Neural progenitor cell (in vitro differentiated cells): ENCODE data around the gene BEND7. TPM values are rescaled to one million over a fixed set of nuclear protein-coding genes. Genes with fewer than 3 reads are reported as not detected.

ENCODE experiments used
- DNase-seq: peaks from one replicate; pipeline ENCODE4 v3.0.0-alpha.2; 2016; ENCODE audit warnings: low spot score
- H2AFZ ChIP-seq: fragments of 200-600 bp; sonication (generic); replicated peaks from 2 replicates; pipeline ENCODE4 v1.6.1; 2016; ENCODE audit warnings: antibody characterized with exemption
- H3F3A ChIP-seq: fragments of 200-600 bp; sonication (generic); 2 replicates; pipeline ENCODE4 v1.6.1; 2016; ENCODE audit warnings: antibody characterized with exemption, low read depth
- H3K27ac ChIP-seq: fragments of 200-600 bp; sonication (generic); 2 replicates; pipeline ENCODE4 v1.5.1; 2016; ENCODE audit warnings: mild to moderate bottlenecking
- H3K27me3 ChIP-seq: fragments of 200-600 bp; sonication (generic); 2 replicates; pipeline ENCODE4 v1.6.1; 2016; ENCODE audit warnings: mild to moderate bottlenecking, moderate library complexity
- H3K36me3 ChIP-seq: fragments of 200-600 bp; sonication (generic); 2 replicates; pipeline ENCODE4 v1.5.1; 2016
- H3K4me1 ChIP-seq: fragments of 200-600 bp; sonication (generic); 2 replicates; pipeline ENCODE4 v1.6.1; 2016; ENCODE audit warnings: mixed run types
- H3K4me2 ChIP-seq: fragments of 200-600 bp; sonication (generic); 2 replicates; pipeline ENCODE4 v1.6.1; 2016
- H3K4me3 ChIP-seq: fragments of 200-600 bp; sonication (generic); 2 replicates; pipeline ENCODE4 v1.5.1; 2016
- H3K79me2 ChIP-seq: fragments of 200-600 bp; sonication (generic); 2 replicates; pipeline ENCODE4 v1.6.1; 2016; ENCODE audit warnings: low read depth
- H3K9ac ChIP-seq: fragments of 200-600 bp; sonication (generic); 2 replicates; pipeline ENCODE4 v1.6.1; 2016
- H3K9me3 ChIP-seq: fragments of 200-600 bp; sonication (generic); 2 replicates; pipeline ENCODE4 v1.5.1; 2016; ENCODE audit warnings: low read depth
- H4K20me1 ChIP-seq: fragments of 200-600 bp; sonication (generic); 2 replicates; pipeline ENCODE4 v1.6.1; 2016; ENCODE audit warnings: low read depth
- H3K27ac Mint-ChIP-seq: 3 replicates; pipeline ENCODE4 v1.8.0; 2021; ENCODE audit warnings: mixed read lengths
- H3K27me3 Mint-ChIP-seq: 2 replicates; pipeline ENCODE4 v1.8.0; 2022; ENCODE audit warnings: low read depth, mild to moderate bottlenecking, inconsistent platforms, moderate library complexity, mixed read lengths; ENCODE audit not compliant: insufficient read depth
- H3K36me3 Mint-ChIP-seq: 3 replicates; pipeline ENCODE4 v1.8.0; 2021; ENCODE audit warnings: mixed read lengths
- H3K4me1 Mint-ChIP-seq: 3 replicates; pipeline ENCODE4 v1.8.0; 2021; ENCODE audit warnings: mixed read lengths
- H3K4me3 Mint-ChIP-seq: 3 replicates; pipeline ENCODE4 v1.8.0; 2021; ENCODE audit warnings: mild to moderate bottlenecking, moderate library complexity, mixed read lengths
- H3K9me3 Mint-ChIP-seq: 3 replicates; pipeline ENCODE4 v1.8.0; 2020; ENCODE audit warnings: mixed read lengths
- EZH2 ChIP-seq: fragments of 200-600 bp; sonication (generic); IDR thresholded peaks from 2 replicates; pipeline ENCODE4 v1.6.1; 2017; ENCODE audit warnings: antibody characterized with exemption, mild to moderate bottlenecking, moderate library complexity
- EZH2phosphoT487 ChIP-seq: fragments of 200-600 bp; sonication (generic); IDR thresholded peaks from 2 replicates; pipeline ENCODE4 v1.6.1; 2017; ENCODE audit warnings: antibody characterized with exemption
- total RNA-seq: library from RNA; depleted of rRNA; stranded (reverse); fragments of >200 nt; gene quantifications from 2 replicates; pipeline ENCODE4 v1.2.3, GENCODE V29; 2015; ENCODE audit warnings: low replicate concordance
- TF ChIP-seq, protein P1 (sequence below): fragments of 200-600 bp; sonication (generic); IDR thresholded peaks from 2 replicates; pipeline ENCODE4 v1.5.1; 2017; ENCODE audit warnings: antibody characterized with exemption, mild to moderate bottlenecking

The BEND7 gene
- total RNA-seq, 1 donor from 2014 or later = 7.5 TPM

DNA sequence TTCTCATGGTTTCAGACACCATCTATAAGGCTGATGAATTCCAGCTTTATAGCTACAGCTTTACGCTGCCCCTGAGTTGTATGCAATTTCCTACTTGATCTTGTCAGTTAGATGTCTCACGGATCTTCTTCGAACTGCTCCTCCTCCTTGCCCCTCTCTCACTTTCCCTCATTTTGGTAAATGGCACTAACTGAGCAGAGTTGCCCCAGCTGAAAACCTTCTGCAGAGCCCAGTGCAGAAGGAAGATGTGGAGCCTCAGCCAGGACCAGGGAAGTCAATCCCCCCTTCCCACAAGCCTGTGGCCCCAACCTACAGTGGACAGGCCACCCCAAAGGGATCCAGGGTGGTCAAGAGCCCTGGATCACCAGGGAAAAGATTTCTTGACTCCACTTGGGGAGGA is 131.8 kb downstream of the BEND7 start:
- Histone ChIP-seq H3K27ac (no peak overlapping the region), H4K20me1 (no peaks in the 10 kb centered on the region), H3K9ac (no peak overlapping the region), H3K4me2 (no peak overlapping the region), H3K79me2 (no peaks in the 10 kb centered on the region), H3K27me3 (no peaks in the 10 kb centered on the region), H3K4me1 (no peaks in the 10 kb centered on the region), H3K4me3 (no peak overlapping the region), H3K9me3 (no peaks in the 10 kb centered on the region), H2AFZ (no peak overlapping the region), H3K36me3 (no peaks in the 10 kb centered on the region), H3F3A (no peaks in the 10 kb centered on the region)
- H3K36me3 Mint-ChIP-seq = no peaks in the 10 kb centered on the region
- no peaks in the 10 kb centered on the region for H3K27me3 Mint-ChIP-seq
- no peaks in the 10 kb centered on the region for H3K4me1 Mint-ChIP-seq
- H3K9me3 Mint-ChIP-seq = peaks cover 4% of the 10 kb centered on the region
- TF ChIP-seq EZH2phosphoT487 (no peak), EZH2 (no peak)
- TF ChIP-seq, protein P1, sequence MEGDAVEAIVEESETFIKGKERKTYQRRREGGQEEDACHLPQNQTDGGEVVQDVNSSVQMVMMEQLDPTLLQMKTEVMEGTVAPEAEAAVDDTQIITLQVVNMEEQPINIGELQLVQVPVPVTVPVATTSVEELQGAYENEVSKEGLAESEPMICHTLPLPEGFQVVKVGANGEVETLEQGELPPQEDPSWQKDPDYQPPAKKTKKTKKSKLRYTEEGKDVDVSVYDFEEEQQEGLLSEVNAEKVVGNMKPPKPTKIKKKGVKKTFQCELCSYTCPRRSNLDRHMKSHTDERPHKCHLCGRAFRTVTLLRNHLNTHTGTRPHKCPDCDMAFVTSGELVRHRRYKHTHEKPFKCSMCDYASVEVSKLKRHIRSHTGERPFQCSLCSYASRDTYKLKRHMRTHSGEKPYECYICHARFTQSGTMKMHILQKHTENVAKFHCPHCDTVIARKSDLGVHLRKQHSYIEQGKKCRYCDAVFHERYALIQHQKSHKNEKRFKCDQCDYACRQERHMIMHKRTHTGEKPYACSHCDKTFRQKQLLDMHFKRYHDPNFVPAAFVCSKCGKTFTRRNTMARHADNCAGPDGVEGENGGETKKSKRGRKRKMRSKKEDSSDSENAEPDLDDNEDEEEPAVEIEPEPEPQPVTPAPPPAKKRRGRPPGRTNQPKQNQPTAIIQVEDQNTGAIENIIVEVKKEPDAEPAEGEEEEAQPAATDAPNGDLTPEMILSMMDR = no peak
- no peak overlapping the region for H3K27ac Mint-ChIP-seq
- DNase-seq = no peak
- no peak overlapping the region for H3K4me3 Mint-ChIP-seq

DNA sequence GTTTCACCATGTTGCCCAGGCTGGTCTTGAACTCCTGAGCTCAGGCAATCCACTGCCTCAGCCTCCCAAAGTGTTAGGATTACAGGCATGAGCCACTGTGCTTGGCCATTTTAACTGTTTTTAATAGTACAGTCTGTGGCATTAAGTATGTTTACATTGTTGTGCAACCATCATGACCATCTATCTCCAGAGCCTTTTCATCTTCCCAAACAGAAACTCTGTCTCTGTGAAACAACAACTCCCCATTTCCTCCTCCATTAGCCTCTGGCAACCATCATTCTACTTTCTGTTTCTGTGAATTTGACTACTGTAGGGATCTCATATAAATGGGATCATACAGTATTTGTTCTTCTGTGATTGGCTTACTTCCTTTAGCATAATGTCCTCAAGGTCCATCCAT is 132.4 kb downstream of the BEND7 start:
- Histone ChIP-seq H3F3A (no peaks in the 10 kb centered on the region), H3K4me1 (no peaks in the 10 kb centered on the region), H3K9me3 (no peaks in the 10 kb centered on the region), H4K20me1 (no peaks in the 10 kb centered on the region), H3K4me2 (no peak overlapping the region), H3K9ac (no peak overlapping the region), H3K27me3 (no peaks in the 10 kb centered on the region), H3K79me2 (no peaks in the 10 kb centered on the region), H3K27ac (no peak overlapping the region), H2AFZ (no peak overlapping the region), H3K36me3 (no peaks in the 10 kb centered on the region), H3K4me3 (no peak overlapping the region)
- peak overlapping the region; percentile 6 for H3K4me3 Mint-ChIP-seq
- TF ChIP-seq EZH2 = no peak
- TF ChIP-seq, protein P1 = no peak
- no peak for TF ChIP-seq EZH2phosphoT487
- no peaks in the 10 kb centered on the region for H3K36me3 Mint-ChIP-seq
- no peak overlapping the region for H3K27ac Mint-ChIP-seq
- no peak for DNase-seq
- no peaks in the 10 kb centered on the region for H3K4me1 Mint-ChIP-seq
- H3K27me3 Mint-ChIP-seq = no peaks in the 10 kb centered on the region
- H3K9me3 Mint-ChIP-seq = peaks cover 4% of the 10 kb centered on the region

DNA sequence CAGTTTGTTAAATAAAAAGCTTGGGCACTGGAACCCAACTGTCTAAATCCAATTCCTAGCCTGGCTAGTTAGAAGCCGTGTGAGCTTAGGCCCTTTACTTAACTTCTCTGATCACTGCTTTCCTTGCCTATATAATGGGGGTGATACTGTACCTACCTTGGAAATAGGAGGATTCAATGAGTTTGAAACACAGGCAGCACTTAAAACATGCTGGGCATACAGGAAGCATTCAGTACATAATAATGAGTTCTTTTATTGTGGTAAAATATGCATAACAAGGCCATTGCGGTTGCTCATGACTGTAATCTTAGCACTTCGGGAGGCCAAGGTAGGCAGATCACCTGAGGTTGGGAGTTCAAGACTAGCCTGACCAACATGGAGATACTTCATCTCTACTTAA is 133.3 kb downstream of the BEND7 start:
- H4K20me1 ChIP-seq = no peaks in the 10 kb centered on the region
- no peaks in the 10 kb centered on the region for H3K4me1 ChIP-seq
- no peaks in the 10 kb centered on the region for H3K36me3 Mint-ChIP-seq
- H3K4me2 ChIP-seq = no peak overlapping the region
- H3K27me3 Mint-ChIP-seq = no peaks in the 10 kb centered on the region
- no peak overlapping the region for H3K4me3 ChIP-seq
- no peak overlapping the region for H3K4me3 Mint-ChIP-seq
- H3K27me3 ChIP-seq = no peaks in the 10 kb centered on the region
- TF ChIP-seq EZH2phosphoT487 = no peak
- TF ChIP-seq EZH2 = no peak
- TF ChIP-seq, protein P1 = no peak
- no peak overlapping the region for H3K27ac ChIP-seq
- no peak overlapping the region for H3K9ac ChIP-seq
- H3K9me3 ChIP-seq = no peaks in the 10 kb centered on the region
- H3F3A ChIP-seq = no peaks in the 10 kb centered on the region
- no peak overlapping the region for H3K27ac Mint-ChIP-seq
- H3K79me2 ChIP-seq = no peaks in the 10 kb centered on the region
- no peak overlapping the region for H2AFZ ChIP-seq
- H3K4me1 Mint-ChIP-seq = peaks cover 4% of the 10 kb centered on the region
- H3K36me3 ChIP-seq = no peaks in the 10 kb centered on the region
- DNase-seq = no peak
- peaks cover 4% of the 10 kb centered on the region for H3K9me3 Mint-ChIP-seq

DNA sequence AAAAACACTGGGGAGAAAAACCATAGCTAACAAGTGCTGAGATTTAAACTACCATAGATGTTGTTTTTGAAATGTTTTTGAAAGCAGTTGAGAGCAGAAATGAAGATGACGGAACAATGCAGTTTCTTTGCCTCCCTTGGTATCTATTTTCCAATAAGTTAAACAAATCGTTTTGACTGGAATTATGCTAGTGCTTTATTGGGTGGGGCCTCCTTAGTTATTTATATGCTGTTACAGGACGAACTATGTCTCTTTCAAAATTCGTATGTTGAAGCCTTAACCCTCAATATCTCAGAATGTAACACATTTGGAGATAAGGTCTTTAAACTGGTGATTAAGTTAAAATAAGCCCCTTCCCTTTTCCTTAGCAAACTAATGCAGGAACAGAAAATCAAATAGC is 135.2 kb downstream of the BEND7 start:
- no peaks in the 10 kb centered on the region for H3K27me3 Mint-ChIP-seq
- no peak overlapping the region for H3K27ac Mint-ChIP-seq
- no peaks in the 10 kb centered on the region for H3F3A ChIP-seq
- H2AFZ ChIP-seq = no peak overlapping the region
- no peak overlapping the region for H3K4me3 ChIP-seq
- no peaks in the 10 kb centered on the region for H3K4me1 ChIP-seq
- H4K20me1 ChIP-seq = no peaks in the 10 kb centered on the region
- no peak overlapping the region for H3K27ac ChIP-seq
- no peaks in the 10 kb centered on the region for H3K36me3 Mint-ChIP-seq
- H3K79me2 ChIP-seq = no peaks in the 10 kb centered on the region
- no peak overlapping the region for H3K4me3 Mint-ChIP-seq
- H3K4me1 Mint-ChIP-seq = peaks cover 5% of the 10 kb centered on the region
- H3K9me3 Mint-ChIP-seq = no peaks in the 10 kb centered on the region
- no peaks in the 10 kb centered on the region for H3K27me3 ChIP-seq
- no peak for TF ChIP-seq EZH2
- no peak for TF ChIP-seq EZH2phosphoT487
- TF ChIP-seq, protein P1 = no peak
- no peak overlapping the region for H3K9ac ChIP-seq
- H3K4me2 ChIP-seq = no peak overlapping the region
- DNase-seq = no peak
- H3K9me3 ChIP-seq = no peaks in the 10 kb centered on the region
- no peaks in the 10 kb centered on the region for H3K36me3 ChIP-seq
